ENCODE results near the gene SLC1A1.

Gene SLC1A1

DNA sequence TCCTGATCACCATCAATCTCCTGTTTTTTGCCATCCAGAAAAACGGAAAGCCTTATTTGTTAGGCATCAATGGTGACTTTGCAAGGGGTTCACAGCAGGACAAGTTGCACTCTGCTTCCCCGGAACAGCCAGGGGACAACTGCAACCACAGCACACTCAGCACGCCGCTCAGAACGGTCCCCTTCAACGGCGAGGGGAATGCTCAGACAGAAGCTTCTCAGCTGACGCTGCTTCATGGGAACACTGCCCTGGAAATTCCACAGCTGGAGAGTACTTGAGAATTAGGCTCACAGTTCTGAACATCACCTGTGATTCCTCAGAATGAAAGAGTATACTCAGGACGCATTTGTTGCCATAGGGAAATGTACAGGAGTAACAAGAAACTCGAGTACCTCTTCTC lies 131.7 kb downstream of the SLC1A1 start:
- no peak for DNase-seq

DNA sequence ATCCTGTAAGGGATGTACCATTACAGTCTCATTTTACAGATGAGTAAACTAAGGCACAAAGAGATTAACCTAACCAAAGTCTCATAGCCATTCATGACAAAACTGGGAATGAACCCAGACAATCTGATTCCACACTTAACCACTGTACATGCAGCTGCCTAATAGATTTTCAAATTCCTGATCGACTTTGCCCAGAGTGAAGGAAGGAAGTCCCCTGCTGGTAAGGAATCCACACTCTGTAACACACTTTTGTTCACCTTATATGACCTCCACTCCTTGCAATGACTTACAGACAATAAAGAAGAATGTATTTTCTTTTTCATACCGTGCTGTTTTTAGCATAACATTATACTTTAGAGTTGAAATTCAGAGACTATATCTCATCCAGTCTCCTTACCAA lies 140.6 kb downstream of the SLC1A1 start:
- DNase-seq: no peak

Data from activated CD4-positive, alpha-beta T cell treated with anti-CD3 and anti-CD28 coated beads for 4 hours (primary cell).